Naive thymus-derived CD4-positive, alpha-beta T cell (primary cell): Measurements from ENCODE around the gene PPP1R26. TPM values are rescaled to one million over a fixed set of nuclear protein-coding genes. Genes with fewer than 3 reads are reported as not detected.
"Not testable (repeated sequence)": the region's sequence is repeated elsewhere in the genome, so short reads cannot be mapped to it uniquely, and the experiment has no call there.

Experiments used
- ATAC-seq: fragments of 150-1000 bp; cut with Tn5 transposase; 2 replicates; pipeline ENCODE4 v1.10.0; 2021; ENCODE audit warnings: mild to moderate bottlenecking, moderate library complexity
- CTCF ChIA-PET: fragments of 350-600 bp; sonication (Branson Sonifier 250); formaldehyde crosslinking; loops from one replicate; lab custom pipeline; 2021; ENCODE audit warnings: antibody characterized with exemption; lab: Charles Lee
- POLR2A ChIA-PET: fragments of 350-600 bp; sonication (Branson Sonifier 250); formaldehyde crosslinking; loops from one replicate; lab custom pipeline; 2021; ENCODE audit warnings: antibody characterized with exemption, inconsistent platforms; lab: Charles Lee
- DNase-seq, 9 donors: peaks; one replicate each; pipeline versions ENCODE4 v3.0.0 to v3.0.0-alpha.2; 2020 to 2022; ENCODE audit warnings: mixed read lengths in 1 of 9
- H3K27ac ChIP-seq: one replicate; pipeline ENCODE4 v1.7.0; 2013; ENCODE audit warnings: mild to moderate bottlenecking, low read depth, low read length, moderate library complexity
- H3K27me3 ChIP-seq, 2 donors: one replicate each; pipeline ENCODE4 v1.7.0; 2013; ENCODE audit warnings: low read length in 2 of 2, mild to moderate bottlenecking in 2 of 2, moderate library complexity in 2 of 2; ENCODE audit not compliant: control insufficient read depth in 2 of 2, insufficient read depth in 2 of 2
- H3K36me3 ChIP-seq, 3 experiments: 1 replicate in 2 of 3; 2 replicates in 1 of 3; pipeline ENCODE4 v1.7.0; 2013; ENCODE audit warnings: low read length in 3 of 3, mild to moderate bottlenecking in 3 of 3, moderate library complexity in 1 of 3; ENCODE audit not compliant: insufficient read depth in 3 of 3, control insufficient read depth in 2 of 3
- H3K4me1 ChIP-seq, 2 donors: one replicate each; pipeline ENCODE4 v1.7.0; 2013; ENCODE audit warnings: low read length in 2 of 2, mild to moderate bottlenecking in 2 of 2, moderate library complexity in 1 of 2; ENCODE audit not compliant: control insufficient read depth in 2 of 2, insufficient read depth in 2 of 2
- H3K4me3 ChIP-seq: 2 replicates; pipeline ENCODE4 v1.7.0; 2013; ENCODE audit warnings: mild to moderate bottlenecking, low read length
- H3K9me3 ChIP-seq, 3 experiments: 1 replicate in 2 of 3; 2 replicates in 1 of 3; pipeline ENCODE4 v1.7.0; 2013; ENCODE audit warnings: low read length in 3 of 3; ENCODE audit not compliant: control insufficient read depth in 2 of 3
- H3K27ac Mint-ChIP-seq, 9 donors: one replicate each; pipeline ENCODE4 v1.8.0; 2020 to 2022; ENCODE audit warnings: mixed read lengths in 9 of 9, mild to moderate bottlenecking in 8 of 9, moderate library complexity in 5 of 9, inconsistent platforms in 2 of 9
- H3K27me3 Mint-ChIP-seq, 5 donors: one replicate each; pipeline ENCODE4 v1.8.0; 2021 to 2022; ENCODE audit warnings: mixed read lengths in 5 of 5, mild to moderate bottlenecking in 1 of 5
- H3K36me3 Mint-ChIP-seq, 5 donors: one replicate each; pipeline ENCODE4 v1.8.0; 2020 to 2022; ENCODE audit warnings: mixed read lengths in 5 of 5, mild to moderate bottlenecking in 3 of 5, inconsistent platforms in 1 of 5
- H3K4me1 Mint-ChIP-seq, 7 donors: one replicate each; pipeline ENCODE4 v1.8.0; 2020 to 2022; ENCODE audit warnings: mixed read lengths in 7 of 7, mild to moderate bottlenecking in 3 of 7, inconsistent platforms in 1 of 7
- H3K4me3 Mint-ChIP-seq, 10 donors: one replicate each; pipeline ENCODE4 v1.8.0; 2020 to 2022; ENCODE audit warnings: mild to moderate bottlenecking in 10 of 10, mixed read lengths in 10 of 10, moderate library complexity in 6 of 10, inconsistent platforms in 2 of 10
- H3K9me3 Mint-ChIP-seq, 11 donors: one replicate each; pipeline ENCODE4 v1.8.0; 2020 to 2022; ENCODE audit warnings: mixed read lengths in 11 of 11, mild to moderate bottlenecking in 4 of 11, inconsistent platforms in 1 of 11, moderate library complexity in 1 of 11
- intact Hi-C, 2 donors: fragments of 100-400 bp; cut with micrococcal nuclease; formaldehyde crosslinking; loops; one replicate each; pipeline ENCODE4 v1.15.1; 2023
- polyA plus RNA-seq, 2 donors: library from polyadenylated mRNA; unstranded; fragments of 300-500 nt; fragmentation: Illumina TruSeq; gene quantifications; one replicate each; pipeline ENCODE4 v1.2.3, GENCODE V29; 2021
- total RNA-seq, 6 experiments: library from RNA in 5 of 6; stranded (reverse) in 5 of 6; gene quantifications; 1 replicate in 5 of 6; 2 replicates in 1 of 6; pipeline ENCODE4 v1.2.3 and lab custom pipeline; 2021 to 2026

The PPP1R26 gene
- total and polyA plus RNA-seq, 7 experiments from 2014 or later, result 0.05 to 5.6 (median 0.19) TPM; not detected in 2

DNA sequence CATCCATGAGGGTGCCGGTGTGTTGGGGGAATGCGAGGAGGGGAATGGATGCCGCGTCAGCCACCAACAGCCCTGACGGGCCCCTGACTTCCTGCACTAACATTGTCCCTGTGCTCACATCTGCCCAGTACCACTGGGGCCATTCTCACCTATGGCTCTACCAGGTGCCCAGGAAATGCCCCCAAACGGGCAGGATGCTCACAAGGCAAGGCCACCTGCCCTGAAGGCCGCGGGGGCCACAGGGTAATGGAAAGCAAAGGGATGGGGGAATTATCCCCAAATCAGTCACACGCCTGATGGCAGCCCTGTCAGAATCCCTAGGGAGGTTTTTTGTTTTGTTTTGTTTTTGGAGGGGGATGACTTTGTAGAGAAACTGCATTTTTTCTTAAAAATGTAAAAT lies 34.3 kb downstream of the PPP1R26 start:
- H3K4me1 ChIP-seq, H3K36me3 Mint-ChIP-seq, H3K36me3 ChIP-seq, H3K9me3 ChIP-seq, intact Hi-C loops, ATAC-seq, H3K4me3 ChIP-seq, POLR2A ChIA-PET, DNase-seq, CTCF ChIA-PET, H3K27me3 Mint-ChIP-seq, H3K27me3 ChIP-seq, H3K4me3 Mint-ChIP-seq, H3K27ac ChIP-seq, H3K27ac Mint-ChIP-seq: not testable (repeated sequence)
- Mint-ChIP-seq H3K9me3 (peaks cover 0 to 15% (median 7%) of the 10 kb centered on the region in 11 donors), H3K4me1 (peaks cover 0 to 20% (median 0%) of the 10 kb centered on the region in 7 donors)

GRCh38 chr9:135514342-135515082 lies 34.9 kb downstream of the PPP1R26 start:
- Histone ChIP-seq H3K4me3 (no peak overlapping the region), H3K27ac (no peak overlapping the region), H3K9me3 (no peaks in the 10 kb centered on the region), H3K4me1 (no peaks in the 10 kb centered on the region), H3K36me3 (no peaks in the 10 kb centered on the region), H3K27me3 (no peaks in the 10 kb centered on the region)
- CTCF ChIA-PET, result no interaction called here
- peaks cover 0 to 13% (median 6%) of the 10 kb centered on the region in 5 donors for H3K27me3 Mint-ChIP-seq
- H3K9me3 Mint-ChIP-seq, result peaks cover 0 to 9% (median 1%) of the 10 kb centered on the region in 11 donors
- no peak overlapping the region for H3K27ac Mint-ChIP-seq
- H3K36me3 Mint-ChIP-seq, result no peaks in the 10 kb centered on the region
- no peak overlapping the region for H3K4me3 Mint-ChIP-seq
- ATAC-seq, result no peak
- intact Hi-C loops, result no loop called here
- peaks cover 0 to 20% (median 0%) of the 10 kb centered on the region in 7 donors for H3K4me1 Mint-ChIP-seq
- DNase-seq, result no peak
- POLR2A ChIA-PET, result no interaction called here

GRCh38 chr9:135515083-135515951 lies 35.7 kb downstream of the PPP1R26 start:
- no peak overlapping the region for H3K27ac Mint-ChIP-seq
- POLR2A ChIA-PET, result no interaction called here
- intact Hi-C loops, result no loop called here

GRCh38 chr9:135516132-135516860 lies 36.7 kb downstream of the PPP1R26 start:
- POLR2A ChIA-PET, result no interaction called here
- DNase-seq (no peak), ATAC-seq (no peak)
- Histone ChIP-seq H3K27ac (no peak overlapping the region), H3K9me3 (no peaks in the 10 kb centered on the region), H3K4me1 (no peaks in the 10 kb centered on the region), H3K4me3 (no peak overlapping the region), H3K36me3 (no peaks in the 10 kb centered on the region), H3K27me3 (no peaks in the 10 kb centered on the region)
- intact Hi-C loops, result no loop called here
- Mint-ChIP-seq H3K27me3 (peaks cover 0 to 14% (median 10%) of the 10 kb centered on the region in 5 donors), H3K9me3 (no peaks in the 10 kb centered on the region), H3K4me1 (peaks cover 0 to 13% (median 0%) of the 10 kb centered on the region in 7 donors), H3K36me3 (no peaks in the 10 kb centered on the region), H3K4me3 (no peak overlapping the region), H3K27ac (no peak overlapping the region)
- CTCF ChIA-PET, result no interaction called here

More at GRCh38 chr9:135515083-135515951, 35.7 kb downstream of the PPP1R26 start:
- Mint-ChIP-seq H3K9me3 (peaks cover 0 to 6% (median 0%) of the 10 kb centered on the region in 11 donors), H3K4me3 (no peak overlapping the region), H3K36me3 (no peaks in the 10 kb centered on the region), H3K27me3 (peaks cover 0 to 14% (median 6%) of the 10 kb centered on the region in 5 donors), H3K4me1 (peaks cover 0 to 20% (median 0%) of the 10 kb centered on the region in 7 donors)
- Histone ChIP-seq H3K36me3 (no peaks in the 10 kb centered on the region), H3K27ac (no peak overlapping the region), H3K4me3 (no peak overlapping the region), H3K9me3 (no peaks in the 10 kb centered on the region), H3K4me1 (no peaks in the 10 kb centered on the region), H3K27me3 (no peaks in the 10 kb centered on the region)
- CTCF ChIA-PET, result no interaction called here
- ATAC-seq, result no peak
- no peak for DNase-seq

GRCh38 chr9:135517407-135517822 lies 37.8 kb downstream of the PPP1R26 start:
- intact Hi-C loops, result no loop called here
- H3K27ac Mint-ChIP-seq, result no peak overlapping the region
- no peak for DNase-seq

GRCh38 chr9:135519179-135519971 lies 39.8 kb downstream of the PPP1R26 start:
- Histone ChIP-seq H3K4me3 (no peak overlapping the region), H3K4me1 (no peaks in the 10 kb centered on the region), H3K36me3 (no peaks in the 10 kb centered on the region), H3K9me3 (no peaks in the 10 kb centered on the region), H3K27me3 (no peaks in the 10 kb centered on the region), H3K27ac (no peak overlapping the region)
- ChIA-PET POLR2A (no interaction called here), CTCF (no interaction called here)
- intact Hi-C loops, result no loop called here
- H3K27ac Mint-ChIP-seq, result no peak overlapping the region
- peaks cover 0 to 18% (median 10%) of the 10 kb centered on the region in 5 donors for H3K27me3 Mint-ChIP-seq
- no peaks in the 10 kb centered on the region for H3K36me3 Mint-ChIP-seq
- DNase-seq (no peak), ATAC-seq (no peak)
- no peak overlapping the region for H3K4me3 Mint-ChIP-seq
- no peaks in the 10 kb centered on the region for H3K9me3 Mint-ChIP-seq
- peaks cover 0 to 5% (median 0%) of the 10 kb centered on the region in 7 donors for H3K4me1 Mint-ChIP-seq

More at GRCh38 chr9:135517407-135517822, 37.8 kb downstream of the PPP1R26 start:
- H3K4me1 ChIP-seq, result no peaks in the 10 kb centered on the region
- no peaks in the 10 kb centered on the region for H3K27me3 ChIP-seq
- POLR2A ChIA-PET, result no interaction called here
- CTCF ChIA-PET, result interaction anchor here (1.1 kb wide), 1 partner anchor 18 kb away, joined by 3 read pairs; a partner anchor contains a TSS
- H3K27ac ChIP-seq, result no peak overlapping the region
- no peak for ATAC-seq
- Mint-ChIP-seq H3K9me3 (no peaks in the 10 kb centered on the region), H3K27me3 (peaks cover 0 to 16% (median 10%) of the 10 kb centered on the region in 5 donors), H3K36me3 (no peaks in the 10 kb centered on the region), H3K4me3 (no peak overlapping the region), H3K4me1 (peaks cover 0 to 9% (median 0%) of the 10 kb centered on the region in 7 donors)
- no peak overlapping the region for H3K4me3 ChIP-seq
- no peaks in the 10 kb centered on the region for H3K9me3 ChIP-seq
- no peaks in the 10 kb centered on the region for H3K36me3 ChIP-seq
